Tibial artery (tissue), 4 donors: ENCODE data around the gene HNRNPA1.
A peak's percentile ranks its signal among the peaks of the same experiment; 100 is the strongest.

Source experiments
- DNase-seq, 2 donors: peaks; one replicate each; pipeline ENCODE4 v3.0.0-alpha.2; 2019
- H3K27ac ChIP-seq, 2 donors: fragments of 200-600 bp; sonication (generic) in 1 of 2; 1 replicate in 1 of 2; 2 replicates in 1 of 2; pipeline ENCODE4 v1.5.1; 2018 to 2019; ENCODE audit warnings: mild to moderate bottlenecking in 1 of 2
- H3K27me3 ChIP-seq, 2 donors: fragments of 200-600 bp; sonication (generic) in 1 of 2; one replicate each; pipeline versions ENCODE4 v1.5.1 to v1.6.0; 2016 to 2019
- H3K36me3 ChIP-seq, 3 donors: fragments of 200-600 bp; sonication (generic) in 2 of 3; one replicate each; pipeline ENCODE4 v1.5.1; 2016 to 2019; ENCODE audit warnings: mild to moderate bottlenecking in 2 of 3
- H3K4me1 ChIP-seq, 4 donors: fragments of 200-600 bp; sonication (generic) in 2 of 4; 1 replicate in 3 of 4; 2 replicates in 1 of 4; pipeline ENCODE4 v1.5.1; 2016 to 2019
- H3K4me3 ChIP-seq, 2 donors: fragments of 200-600 bp; sonication (generic) in 1 of 2; 1 replicate in 1 of 2; 2 replicates in 1 of 2; pipeline ENCODE4 v1.5.1; 2018 to 2019; ENCODE audit warnings: mild to moderate bottlenecking in 2 of 2
- H3K9me3 ChIP-seq, 3 donors: fragments of 200-600 bp; sonication (generic) in 1 of 3; one replicate each; pipeline ENCODE4 v1.5.1; 2016 to 2019
- intact Hi-C: fragments of 100-400 bp; cut with DNase I; formaldehyde crosslinking; loops from one replicate; pipeline ENCODE4 v1.15.0; 2023; ENCODE audit warnings: low total_unique reads
- TF ChIP-seq, protein P1 (sequence below), 2 experiments: fragments of 200-600 bp in 1 of 2; fragments of 450-650 bp in 1 of 2; IDR thresholded peaks; one replicate each; pipeline ENCODE4 v1.5.1; 2017 to 2019; ENCODE audit warnings: antibody characterized with exemption in 2 of 2, mild to moderate bottlenecking in 1 of 2, moderate library complexity in 1 of 2

The HNRNPA1 gene

DNA sequence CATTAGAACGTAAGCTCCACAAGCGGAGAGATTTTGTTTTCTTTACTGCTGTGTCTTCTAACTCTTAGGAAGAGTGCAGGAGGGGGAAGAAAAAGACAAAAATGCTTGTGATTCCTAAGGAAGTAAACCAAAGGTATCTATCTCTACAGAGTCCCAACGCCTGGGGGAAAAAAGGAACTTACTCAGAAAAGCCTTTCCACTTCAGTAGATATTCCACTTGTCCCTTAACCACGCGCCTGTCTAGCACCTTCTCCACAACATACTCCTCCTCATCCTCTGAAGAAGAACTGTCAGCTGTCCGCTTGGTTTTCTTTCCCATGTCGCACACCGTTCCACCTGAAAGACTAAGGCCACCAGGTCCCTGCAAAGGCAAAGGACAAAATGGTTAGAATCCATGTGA, 23.2 kb upstream of the HNRNPA1 start:
- no peak for DNase-seq
- Histone ChIP-seq H3K36me3 (peaks cover 0 to 40% (median 15%) of the 10 kb centered on the region in 3 donors), H3K4me1 (peaks cover 0 to 43% (median 21%) of the 10 kb centered on the region in 4 donors), H3K27ac (peak overlapping the region; percentile 69 to 70), H3K4me3 (no peak overlapping the region), H3K27me3 (no peaks in the 10 kb centered on the region), H3K9me3 (no peaks in the 10 kb centered on the region)
- TF ChIP-seq, protein P1, sequence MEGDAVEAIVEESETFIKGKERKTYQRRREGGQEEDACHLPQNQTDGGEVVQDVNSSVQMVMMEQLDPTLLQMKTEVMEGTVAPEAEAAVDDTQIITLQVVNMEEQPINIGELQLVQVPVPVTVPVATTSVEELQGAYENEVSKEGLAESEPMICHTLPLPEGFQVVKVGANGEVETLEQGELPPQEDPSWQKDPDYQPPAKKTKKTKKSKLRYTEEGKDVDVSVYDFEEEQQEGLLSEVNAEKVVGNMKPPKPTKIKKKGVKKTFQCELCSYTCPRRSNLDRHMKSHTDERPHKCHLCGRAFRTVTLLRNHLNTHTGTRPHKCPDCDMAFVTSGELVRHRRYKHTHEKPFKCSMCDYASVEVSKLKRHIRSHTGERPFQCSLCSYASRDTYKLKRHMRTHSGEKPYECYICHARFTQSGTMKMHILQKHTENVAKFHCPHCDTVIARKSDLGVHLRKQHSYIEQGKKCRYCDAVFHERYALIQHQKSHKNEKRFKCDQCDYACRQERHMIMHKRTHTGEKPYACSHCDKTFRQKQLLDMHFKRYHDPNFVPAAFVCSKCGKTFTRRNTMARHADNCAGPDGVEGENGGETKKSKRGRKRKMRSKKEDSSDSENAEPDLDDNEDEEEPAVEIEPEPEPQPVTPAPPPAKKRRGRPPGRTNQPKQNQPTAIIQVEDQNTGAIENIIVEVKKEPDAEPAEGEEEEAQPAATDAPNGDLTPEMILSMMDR (IDR thresholded peaks at IDR 0.05) = no peak
- intact Hi-C loops = no loop called here

DNA sequence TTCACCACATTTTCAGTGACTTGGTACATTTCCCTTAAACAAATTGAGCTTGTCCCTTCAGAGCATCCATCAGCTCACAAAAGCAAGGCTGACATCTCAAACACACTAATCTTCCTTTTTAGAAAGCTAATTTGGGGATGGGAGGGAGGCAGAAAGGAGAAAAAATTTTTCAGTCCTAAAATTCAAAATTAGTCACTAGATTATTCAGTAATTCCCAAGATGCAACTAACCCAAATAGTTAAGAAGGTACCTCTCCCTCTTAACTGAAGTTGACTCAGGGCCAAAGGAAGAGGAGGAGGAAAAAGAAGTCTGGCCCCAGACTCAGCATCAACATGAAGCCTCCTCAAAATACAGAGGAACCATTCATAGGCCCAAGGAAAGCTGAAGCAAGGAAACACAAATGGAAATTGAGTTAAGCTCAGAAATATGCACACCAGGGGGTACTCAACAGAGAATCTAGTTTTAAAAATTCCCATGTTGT, 22.3 kb upstream of the HNRNPA1 start:
- Histone ChIP-seq H3K9me3 (no peaks in the 10 kb centered on the region), H3K4me3 (no peak overlapping the region), H3K36me3 (peaks cover 0 to 31% (median 15%) of the 10 kb centered on the region in 3 donors), H3K27ac (peak overlapping the region; percentile 69 to 70), H3K27me3 (no peaks in the 10 kb centered on the region), H3K4me1 (peaks cover 0 to 46% (median 24%) of the 10 kb centered on the region in 4 donors)
- TF ChIP-seq, protein P1 (IDR thresholded peaks at IDR 0.05) = no peak
- no peak for DNase-seq
- intact Hi-C loops = no loop called here

DNA sequence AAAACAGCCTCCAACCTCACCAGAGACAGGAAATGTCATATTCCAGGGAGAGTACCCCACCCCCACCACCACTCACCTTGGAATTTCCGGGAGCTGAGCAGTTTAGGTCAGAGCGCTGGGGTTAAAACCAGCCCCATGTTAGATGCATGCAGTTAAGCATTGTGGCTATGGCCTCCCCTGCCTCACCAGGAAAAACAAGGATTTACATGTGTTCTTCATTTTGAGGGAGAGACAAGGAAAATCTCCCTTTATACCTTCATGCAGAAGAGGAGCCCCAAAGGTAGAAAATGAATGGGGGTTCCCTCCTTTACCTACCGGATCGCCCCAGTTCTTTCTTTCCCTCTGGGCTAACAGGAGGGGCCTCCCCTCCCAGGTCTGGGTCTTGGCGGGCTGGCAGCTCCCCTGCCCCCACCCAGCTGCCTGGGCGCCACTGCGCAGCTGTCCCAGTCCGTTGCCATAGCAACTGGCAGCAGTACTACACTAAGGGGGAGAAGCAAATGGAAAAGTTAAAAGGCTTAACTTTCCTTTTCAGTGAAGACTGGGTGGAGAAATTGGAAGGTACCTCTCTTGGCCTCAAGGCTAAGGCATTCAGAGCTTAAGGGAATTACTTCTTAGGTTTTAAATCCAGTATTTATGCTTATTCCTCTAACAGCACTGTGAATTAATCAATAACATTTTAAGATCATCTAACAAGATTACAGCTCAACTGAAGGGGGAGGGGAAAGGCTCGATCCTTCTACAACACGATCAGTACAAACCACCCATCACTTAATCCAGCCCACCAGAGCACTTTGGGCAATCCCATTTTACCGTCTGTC, 21.1 kb upstream of the HNRNPA1 start:
- TF ChIP-seq, protein P1 (IDR thresholded peaks at IDR 0.05) = no peak
- Histone ChIP-seq H3K4me1 (peaks cover 0 to 46% (median 24%) of the 10 kb centered on the region in 4 donors), H3K27ac (peak overlapping the region; percentile 69 to 70), H3K27me3 (no peaks in the 10 kb centered on the region), H3K4me3 (peak overlapping the region; percentile 44 to 46), H3K9me3 (no peaks in the 10 kb centered on the region), H3K36me3 (peaks cover 0 to 26% (median 15%) of the 10 kb centered on the region in 3 donors)
- intact Hi-C loops = no loop called here
- peak; percentile 80 to 87 for DNase-seq

DNA sequence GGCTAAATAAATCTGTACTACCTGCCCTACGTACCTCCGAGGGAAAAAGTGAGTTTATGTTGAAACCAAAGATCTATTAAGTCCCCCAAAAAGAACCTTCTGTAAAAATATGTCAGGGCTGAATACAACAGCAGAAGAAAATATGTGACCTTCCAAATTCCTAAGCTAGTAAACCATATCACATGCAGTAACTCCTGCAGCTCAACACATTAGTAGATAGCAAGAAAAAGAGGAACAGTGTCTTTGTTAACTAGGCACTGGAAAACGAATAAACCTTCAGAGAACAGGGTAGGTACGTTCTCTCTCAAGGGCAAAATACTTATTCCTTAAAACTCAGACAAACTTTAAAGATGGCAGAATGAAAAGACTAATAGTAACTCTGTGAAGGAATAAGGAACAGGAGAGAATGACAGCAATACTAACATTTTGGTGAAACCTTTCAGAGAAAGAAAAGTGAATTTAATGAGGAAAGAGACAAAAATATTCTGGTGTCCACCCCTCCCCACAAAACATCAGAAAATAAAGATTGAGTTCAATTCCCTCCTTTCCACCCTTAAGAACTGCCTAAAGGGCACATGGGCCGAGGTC, 18.6 kb upstream of the HNRNPA1 start:
- Histone ChIP-seq H3K4me3 (no peak overlapping the region), H3K36me3 (peaks cover 0 to 7% (median 2%) of the 10 kb centered on the region in 3 donors), H3K9me3 (no peaks in the 10 kb centered on the region), H3K4me1 (peaks cover 0 to 46% (median 24%) of the 10 kb centered on the region in 4 donors), H3K27ac (no peak overlapping the region), H3K27me3 (no peaks in the 10 kb centered on the region)
- DNase-seq = no peak
- intact Hi-C loops = no loop called here
- TF ChIP-seq, protein P1 (IDR thresholded peaks at IDR 0.05) = no peak

DNA sequence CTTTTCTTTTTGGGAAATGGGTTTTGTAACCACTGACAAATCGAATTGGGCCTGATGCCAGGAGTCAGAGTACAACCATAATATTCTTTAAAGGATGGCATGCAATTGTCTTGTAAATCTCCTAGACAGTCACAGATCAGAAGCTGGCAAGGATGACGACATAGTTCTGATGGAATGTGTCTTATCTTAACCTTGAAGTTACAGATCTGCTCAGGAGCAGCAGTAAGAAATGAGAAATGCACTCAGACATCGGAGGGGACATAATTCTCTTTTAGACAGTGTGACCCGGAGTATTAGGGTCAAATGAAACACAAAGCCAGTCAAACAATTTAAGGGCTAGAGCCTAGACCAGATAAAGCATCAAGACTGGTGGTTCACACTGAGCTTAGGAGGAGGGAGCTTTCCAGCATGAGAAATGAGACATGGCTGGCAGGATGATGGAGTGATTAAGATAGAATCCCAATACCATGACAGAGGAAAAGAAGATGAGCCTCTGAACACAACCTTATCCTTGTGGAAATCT, 18.1 kb upstream of the HNRNPA1 start:
- Histone ChIP-seq H3K27me3 (no peaks in the 10 kb centered on the region), H3K9me3 (no peaks in the 10 kb centered on the region), H3K36me3 (peaks cover 0 to under 1% (median 0%) of the 10 kb centered on the region in 3 donors), H3K4me3 (no peak overlapping the region), H3K27ac (no peak overlapping the region), H3K4me1 (peaks cover 0 to 45% (median 23%) of the 10 kb centered on the region in 4 donors)
- TF ChIP-seq, protein P1 (IDR thresholded peaks at IDR 0.05) = no peak
- no peak for DNase-seq
- intact Hi-C loops = no loop called here
